H1 (cell line): ENCODE data around the gene ZNF763. TPM values are rescaled to one million over a fixed set of nuclear protein-coding genes. Genes with fewer than 3 reads are reported as not detected.

ENCODE experiments used
- CTCF ChIA-PET: fragments of 300-600 bp; sonication (Branson Sonifier 250); formaldehyde crosslinking; loops from one replicate; lab custom pipeline; 2021; ENCODE audit not compliant: partially characterized antibody; lab: Charles Lee
- POLR2A ChIA-PET: fragments of 300-600 bp; sonication (Branson Sonifier 250); formaldehyde crosslinking; loops from one replicate; lab custom pipeline; 2021; ENCODE audit warnings: inconsistent platforms; ENCODE audit not compliant: partially characterized antibody; lab: Charles Lee
- DNase-seq, 2 experiments: peaks; one replicate each; pipeline versions ENCODE4 v3.0.0 to v3.0.0-alpha.2; 2010 to 2022; ENCODE audit warnings: low spot score in 2 of 2, low read depth in 1 of 2, mixed read lengths in 1 of 2
- FAIRE-seq: peaks from 2 replicates; lab custom pipeline; 2011; peaks lifted over from hg19 to GRCh38; lab: Jason Lieb, UNC
- H2AFZ ChIP-seq: 2 replicates; pipeline ENCODE4 v1.8.1; 2012; ENCODE audit warnings: low read length, inconsistent platforms
- H2AK5ac ChIP-seq: 2 replicates; pipeline ENCODE4 v1.6.1; 2013; ENCODE audit warnings: low read depth, low read length
- H2BK120ac ChIP-seq: replicated peaks from 2 replicates; pipeline ENCODE3; 2013; ENCODE audit warnings: low read depth, low read length, inconsistent platforms
- H2BK12ac ChIP-seq: 2 replicates; pipeline ENCODE4 v1.6.1; 2013; ENCODE audit warnings: low read depth, low read length
- H2BK15ac ChIP-seq: 2 replicates; pipeline ENCODE4 v1.6.1; 2013; ENCODE audit warnings: low read length
- H2BK20ac ChIP-seq: 2 replicates; pipeline ENCODE4 v1.6.1; 2013; ENCODE audit warnings: low read length
- H2BK5ac ChIP-seq: 2 replicates; pipeline ENCODE4 v1.6.1; 2013; ENCODE audit warnings: low read depth, low read length
- H3K14ac ChIP-seq: 2 replicates; pipeline ENCODE4 v1.6.1; 2013; ENCODE audit warnings: inconsistent platforms; ENCODE audit not compliant: insufficient read length
- H3K18ac ChIP-seq: 2 replicates; pipeline ENCODE4 v1.6.1; 2013; ENCODE audit warnings: low read length; ENCODE audit errors: extremely low read depth
- H3K23ac ChIP-seq: 2 replicates; pipeline ENCODE4 v1.6.1; 2013; ENCODE audit warnings: inconsistent platforms; ENCODE audit not compliant: insufficient read length
- H3K23me2 ChIP-seq: 2 replicates; pipeline ENCODE4 v1.6.1; 2013; ENCODE audit warnings: low read depth, low read length
- H3K27ac ChIP-seq: 2 replicates; pipeline ENCODE4 v1.6.1; 2011; ENCODE audit warnings: low read depth, low read length, inconsistent platforms
- H3K27me3 ChIP-seq, 4 experiments: replicated peaks in 1 of 4; 1 replicate in 1 of 4; 2 replicates in 3 of 4; pipeline versions ENCODE4 v1.6.1 to v1.8.1; 2011 to 2013; ENCODE audit warnings: low read length in 3 of 4, mild to moderate bottlenecking in 3 of 4, inconsistent platforms in 2 of 4, mixed read lengths in 2 of 4, moderate library complexity in 1 of 4; ENCODE audit not compliant: control insufficient read depth in 3 of 4, insufficient read depth in 3 of 4; ENCODE audit errors: extremely low read depth in 1 of 4
- H3K36me3 ChIP-seq, 4 experiments: 2 replicates each; pipeline versions ENCODE4 v1.6.1 to v1.8.1; 2011 to 2013; ENCODE audit warnings: mild to moderate bottlenecking in 4 of 4, low read length in 3 of 4, moderate library complexity in 2 of 4, control low read depth in 1 of 4, inconsistent platforms in 1 of 4; ENCODE audit not compliant: insufficient read depth in 4 of 4, control insufficient read depth in 2 of 4
- H3K4ac ChIP-seq: replicated peaks from 2 replicates; pipeline ENCODE3; 2013; ENCODE audit warnings: low read length, low read depth, mixed read lengths, inconsistent platforms; ENCODE audit not compliant: insufficient read length
- H3K4me1 ChIP-seq, 4 experiments: replicated peaks in 1 of 4; 1 replicate in 1 of 4; 2 replicates in 3 of 4; pipeline versions ENCODE4 v1.6.1 to v1.8.1; 2011 to 2013; ENCODE audit warnings: low read length in 3 of 4, inconsistent platforms in 2 of 4, mixed read lengths in 1 of 4; ENCODE audit not compliant: insufficient read depth in 4 of 4, control insufficient read depth in 3 of 4
- H3K4me2 ChIP-seq, 2 experiments: 2 replicates each; pipeline versions ENCODE4 v1.6.1 to v1.8.1; 2011 to 2013; ENCODE audit warnings: low read depth in 2 of 2, low read length in 2 of 2, control low read depth in 1 of 2, inconsistent platforms in 1 of 2, mild to moderate bottlenecking in 1 of 2; ENCODE audit not compliant: insufficient read depth in 1 of 2
- H3K4me3 ChIP-seq, 4 experiments: fragments of 200-600, 300-600 bp in 1 of 4; sonication (generic), shearing (Covaris generic), sonication (Bioruptor Twin) in 1 of 4; 2 replicates each; pipeline versions ENCODE4 v1.5.1 to v1.8.1; 2011 to 2016; ENCODE audit warnings: low read length in 4 of 4, low read depth in 3 of 4, control low read depth in 2 of 4, inconsistent platforms in 2 of 4, mild to moderate bottlenecking in 2 of 4, mixed read lengths in 1 of 4, moderate library complexity in 1 of 4; ENCODE audit not compliant: insufficient read depth in 2 of 4; ENCODE audit errors: extremely low read depth in 1 of 4
- H3K56ac ChIP-seq: replicated peaks from 2 replicates; pipeline ENCODE3; 2013; ENCODE audit warnings: low read depth, mild to moderate bottlenecking, mixed read lengths, low read length, inconsistent platforms; ENCODE audit not compliant: insufficient read length
- H3K79me1 ChIP-seq: 2 replicates; pipeline ENCODE4 v1.6.1; 2013; ENCODE audit warnings: low read depth, low read length, control low read depth
- H3K79me2 ChIP-seq, 2 experiments: 2 replicates each; pipeline versions ENCODE4 v1.6.1 to v1.8.1; 2012 to 2013; ENCODE audit warnings: low read length in 2 of 2, mild to moderate bottlenecking in 2 of 2, inconsistent platforms in 1 of 2; ENCODE audit not compliant: insufficient read depth in 2 of 2, control insufficient read depth in 1 of 2
- H3K9ac ChIP-seq, 4 experiments: replicated peaks in 1 of 4; 1 replicate in 1 of 4; 2 replicates in 3 of 4; pipeline versions ENCODE4 v1.6.1 to v1.8.1; 2011 to 2013; ENCODE audit warnings: low read depth in 3 of 4, low read length in 3 of 4, control low read depth in 2 of 4, mild to moderate bottlenecking in 2 of 4, moderate library complexity in 2 of 4, inconsistent platforms in 1 of 4; ENCODE audit errors: extremely low read depth in 1 of 4
- H3K9me3 ChIP-seq, 2 experiments: 2 replicates each; pipeline versions ENCODE4 v1.6.1 to v1.8.1; 2012 to 2013; ENCODE audit warnings: mild to moderate bottlenecking in 2 of 2, moderate library complexity in 2 of 2, control low read depth in 1 of 2, inconsistent platforms in 1 of 2, low read depth in 1 of 2, low read length in 1 of 2, mixed read lengths in 1 of 2; ENCODE audit not compliant: insufficient read depth in 2 of 2
- H4K20me1 ChIP-seq, 2 experiments: replicated peaks in 1 of 2; 2 replicates each; pipeline versions ENCODE3 to v1.8.1; 2011 to 2013; ENCODE audit warnings: inconsistent platforms in 2 of 2, low read length in 2 of 2, mild to moderate bottlenecking in 1 of 2; ENCODE audit not compliant: insufficient read depth in 2 of 2, control insufficient read depth in 1 of 2
- H4K5ac ChIP-seq: 2 replicates; pipeline ENCODE4 v1.6.1; 2013; ENCODE audit warnings: low read length, low read depth, mixed read lengths, inconsistent platforms; ENCODE audit not compliant: insufficient read length
- H4K8ac ChIP-seq: 2 replicates; pipeline ENCODE4 v1.8.0; 2013; ENCODE audit warnings: mild to moderate bottlenecking, moderate library complexity, low read length, inconsistent platforms; ENCODE audit not compliant: insufficient read depth; ENCODE audit errors: extremely low read depth
- H4K91ac ChIP-seq: replicated peaks from 2 replicates; pipeline ENCODE3; 2013; ENCODE audit warnings: low read length, mixed read lengths, inconsistent platforms; ENCODE audit not compliant: insufficient read length
- CEBPB ChIP-seq: IDR thresholded peaks from 2 replicates; pipeline ENCODE4 v1.6.1; 2012; ENCODE audit warnings: low read depth, low read length
- CTBP2 ChIP-seq: IDR thresholded peaks from 2 replicates; pipeline ENCODE4 v1.7.0; 2011; ENCODE audit warnings: borderline replicate concordance, mild to moderate bottlenecking, moderate library complexity, mixed read lengths, low read length; ENCODE audit not compliant: insufficient read depth, insufficient read length
- MAX ChIP-seq: IDR thresholded peaks from 2 replicates; pipeline ENCODE4 v1.6.1; 2012; ENCODE audit warnings: inconsistent platforms
- POLR2AphosphoS5 ChIP-seq: IDR thresholded peaks from 2 replicates; pipeline ENCODE4 v1.6.1; 2011; ENCODE audit warnings: low read depth, low read length
- ZNF274 ChIP-seq: IDR thresholded peaks from 2 replicates; pipeline ENCODE4 v1.7.0; 2012; ENCODE audit warnings: low read length, borderline replicate concordance; ENCODE audit errors: extremely low read depth
- WGBS, 2 experiments: shearing (Covaris generic) in 1 of 2; methylation state at CpG; one replicate each; pipeline versions ENCODE4 v1.1.6 to v1.1.7; 2013 to 2015; ENCODE audit warnings: low lambda C conversion rate in 2 of 2, mixed read lengths in 2 of 2, inconsistent platforms in 1 of 2, low coverage in 1 of 2, missing lambda C conversion rate in 1 of 2; ENCODE audit not compliant: insufficient replicate concordance in 2 of 2, insufficient coverage in 1 of 2, insufficient read length in 1 of 2; ENCODE audit errors: extremely low coverage in 1 of 2, missing lambda C conversion rate in 1 of 2; 5-methylcytosine and 5-hydroxymethylcytosine counted together
- polyA plus RNA-seq, 7 experiments: library from polyadenylated mRNA; depleted of rRNA in 3 of 7; stranded (reverse) in 5 of 7; unstranded in 2 of 7; fragments of >200 nt in 5 of 7; fragments of 200-250 nt in 2 of 7; gene quantifications; 1 replicate in 5 of 7; 2 replicates in 1 of 7; 4 replicates in 1 of 7; pipeline versions ENCODE4 v1.2.1 to v1.2.3, GENCODE V29; 2011 to 2013; ENCODE audit warnings: missing spikeins in 2 of 7, mixed read lengths in 2 of 7
- total RNA-seq: library from RNA; stranded (reverse); fragmentation: NEBNext Ultra II Directional; extraction: Animal tissue kit (Norgen Biotek cat#: 25700); gene quantifications from 2 replicates; pipeline ENCODE4 v1.2.1, GENCODE V29; 2021

Gene ZNF763
- total and polyA plus RNA-seq, 2 of the 8 experiments (the other 6 are each of a cell fraction or from before 2014, with no cell fraction given), result 0.39 to 1.7 TPM

- Histone ChIP-seq H3K4me3 (peak overlapping the region in 1 of 4 experiments; percentile 45; a peak in 3 of 8 replicates), H2BK12ac (no peak overlapping the region), H4K20me1 (no peaks in the 10 kb centered on the region), H2AFZ (no peak overlapping the region), H2BK120ac (no peak overlapping the region), H3K4me1 (no peaks in the 10 kb centered on the region), H3K27me3 (no peaks in the 10 kb centered on the region), H3K56ac (no peak overlapping the region), H4K91ac (no peak overlapping the region), H3K23me2 (no peaks in the 10 kb centered on the region), H3K9ac (no peak overlapping the region), H3K23ac (no peak overlapping the region), H3K79me2 (no peaks in the 10 kb centered on the region; a peak in 1 of 4 replicates), H4K5ac (no peak overlapping the region), H3K4me2 (no peak overlapping the region), H3K14ac (no peak overlapping the region), H2BK5ac (no peak overlapping the region), H3K79me1 (no peaks in the 10 kb centered on the region; the same call in 1 of the 2 replicates), H3K4ac (no peak overlapping the region), H3K18ac (no peak overlapping the region), H4K8ac (no peak overlapping the region), H2AK5ac (no peak overlapping the region), H3K36me3 (peaks cover 10 to 66% (median 32%) of the 10 kb centered on the region in 4 experiments; a peak in 7 of 8 replicates), H2BK15ac (no peak overlapping the region), H3K9me3 (peaks cover 76 to 92% of the 10 kb centered on the region in 2 experiments), H3K27ac (no peak overlapping the region), H2BK20ac (no peak overlapping the region)
- 85% methylated on average over 5 of the region's 5 CpGs; no CpG with 5 or more reads in 1 of the 2 experiments for WGBS, 2 experiments
- FAIRE-seq (no peak), DNase-seq (no peak)
- POLR2A ChIA-PET, result no interaction called here
- TF ChIP-seq POLR2AphosphoS5, result no peak
- TF ChIP-seq CEBPB, result no peak
- no peak for TF ChIP-seq CTBP2
- no peak; the same call in 1 of the 2 replicates for TF ChIP-seq ZNF274
- TF ChIP-seq MAX, result no peak
- CTCF ChIA-PET, result interaction anchor here (0.8 kb wide), 1 partner anchor 14 kb away, joined by 4 read pairs; no protein-coding TSS in a partner anchor
Observed at GRCh38 chr19:11950312-11950711, 14.5 kb upstream of the ZNF763 start.
